K562 (cell line): ENCODE measurements around the gene CEP192. TPM values are rescaled to one million over a fixed set of nuclear protein-coding genes. Genes with fewer than 3 reads are reported as not detected.

Experiments
- CCAR2 ChIP-seq: fragments of 200-400 bp; formaldehyde crosslinking; IDR thresholded peaks from 2 replicates; pipeline ENCODE4 v1.6.1; 2017; ENCODE audit warnings: mild to moderate bottlenecking, low read depth, low read length
- POLR3G ChIP-seq: IDR thresholded peaks from 2 replicates; pipeline ENCODE4 v1.6.1; 2011; ENCODE audit not compliant: insufficient read length, insufficient replicate concordance; ENCODE audit errors: extremely low read depth
- RBM25 ChIP-seq: fragments of 200-400 bp; formaldehyde crosslinking; IDR thresholded peaks from 2 replicates; pipeline ENCODE4 v1.6.1; 2018; ENCODE audit warnings: low read length, low read depth, moderate library complexity; ENCODE audit not compliant: severe bottlenecking
- RBM39 ChIP-seq: fragments of 200-400 bp; formaldehyde crosslinking; optimal IDR thresholded peaks from 2 replicates; pipeline ENCODE3; 2018; ENCODE audit warnings: low read depth, low read length
- XRCC4 ChIP-seq: IDR thresholded peaks from one replicate; pipeline ENCODE4 v1.6.1; 2011; ENCODE audit not compliant: insufficient read depth, insufficient read length; ENCODE audit errors: extremely low read depth
- ZBTB17 ChIP-seq: fragments of 450-650 bp; formaldehyde crosslinking; IDR thresholded peaks from 2 replicates; pipeline ENCODE4 v1.4.0; 2020; ENCODE audit warnings: mild to moderate bottlenecking
- ZBTB40 ChIP-seq, 2 experiments: fragments of 450-650 bp in 1 of 2; sonication (generic) in 1 of 2; formaldehyde crosslinking in 1 of 2; IDR thresholded peaks; 2 replicates each; pipeline versions ENCODE4 v1.7.1 to v1.9.0; 2016 to 2022; ENCODE audit warnings: inconsistent platforms in 1 of 2, mild to moderate bottlenecking in 1 of 2, missing genetic modification reagents in 1 of 2
- polyA plus RNA-seq, 8 experiments: library from polyadenylated mRNA; depleted of rRNA in 4 of 8; stranded (reverse) in 5 of 8; unstranded in 3 of 8; fragments of >200 nt; fragmentation: Nextera tagmentation in 2 of 8; fragmentation: Illumina TruSeq in 1 of 8; extraction: Ambion mirVana in 2 of 8; extraction: Trizol in 1 of 8; gene quantifications; 2 replicates each; pipeline versions ENCODE4 v1.2.1 to v1.2.3, GENCODE V29; 2011 to 2014; ENCODE audit warnings: inconsistent platforms in 1 of 8, missing spikeins in 1 of 8
- total RNA-seq, 7 experiments: library from RNA; depleted of rRNA in 6 of 7; stranded (reverse); fragments of >200 nt in 6 of 7; fragmentation: Illumina TruSeq in 2 of 7; extraction: Trizol in 2 of 7; gene quantifications; 2 replicates each; pipeline versions ENCODE4 v1.2.1 to v1.2.3, GENCODE V29; 2011 to 2021; ENCODE audit warnings: low replicate concordance in 1 of 7
- TF ChIP-seq, protein P1 (sequence below): fragments of 250-450 bp; sonication (Bioruptor Pico); IDR thresholded peaks from 2 replicates; pipeline ENCODE4 v1.4.0; 2020; ENCODE audit warnings: mild to moderate bottlenecking, moderate library complexity, borderline replicate concordance

The CEP192 gene
- total and polyA plus RNA-seq, 9 of the 15 experiments (the other 6 are each of a cell fraction or from before 2014, with no cell fraction given), result 14.4 to 54.4 (median 35.8) TPM

- TF ChIP-seq ZBTB40 (IDR thresholded peaks at IDR 0.05) (no peak), ZBTB40 (CRISPR knock-in tag; IDR thresholded peaks at IDR 0.05) (no peak), XRCC4 (no peak), ZBTB17 (CRISPR knock-in tag) (no peak), RBM25 (no peak), POLR3G (no peak), CCAR2 (no peak), RBM39 (no peak)
- TF ChIP-seq, protein P1, sequence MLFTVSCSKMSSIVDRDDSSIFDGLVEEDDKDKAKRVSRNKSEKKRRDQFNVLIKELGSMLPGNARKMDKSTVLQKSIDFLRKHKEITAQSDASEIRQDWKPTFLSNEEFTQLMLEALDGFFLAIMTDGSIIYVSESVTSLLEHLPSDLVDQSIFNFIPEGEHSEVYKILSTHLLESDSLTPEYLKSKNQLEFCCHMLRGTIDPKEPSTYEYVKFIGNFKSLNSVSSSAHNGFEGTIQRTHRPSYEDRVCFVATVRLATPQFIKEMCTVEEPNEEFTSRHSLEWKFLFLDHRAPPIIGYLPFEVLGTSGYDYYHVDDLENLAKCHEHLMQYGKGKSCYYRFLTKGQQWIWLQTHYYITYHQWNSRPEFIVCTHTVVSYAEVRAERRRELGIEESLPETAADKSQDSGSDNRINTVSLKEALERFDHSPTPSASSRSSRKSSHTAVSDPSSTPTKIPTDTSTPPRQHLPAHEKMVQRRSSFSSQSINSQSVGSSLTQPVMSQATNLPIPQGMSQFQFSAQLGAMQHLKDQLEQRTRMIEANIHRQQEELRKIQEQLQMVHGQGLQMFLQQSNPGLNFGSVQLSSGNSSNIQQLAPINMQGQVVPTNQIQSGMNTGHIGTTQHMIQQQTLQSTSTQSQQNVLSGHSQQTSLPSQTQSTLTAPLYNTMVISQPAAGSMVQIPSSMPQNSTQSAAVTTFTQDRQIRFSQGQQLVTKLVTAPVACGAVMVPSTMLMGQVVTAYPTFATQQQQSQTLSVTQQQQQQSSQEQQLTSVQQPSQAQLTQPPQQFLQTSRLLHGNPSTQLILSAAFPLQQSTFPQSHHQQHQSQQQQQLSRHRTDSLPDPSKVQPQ (CRISPR knock-in tag), result no peak
These were observed 17.5 kb upstream of the CEP192 start (continued) for GRCh38 chr18:12973562-12974213.
